Transverse colon (tissue), 4 donors: ENCODE measurements around the gene TRMT6. TPM values are rescaled to one million over a fixed set of nuclear protein-coding genes. Genes with fewer than 3 reads are reported as not detected.

Experiments
- DNase-seq: peaks from one replicate; pipeline ENCODE4 v3.0.0-alpha.2; 2019
- H3K27ac ChIP-seq, 4 donors: fragments of 200-600 bp; sonication (generic); 2 replicates each; pipeline ENCODE4 v1.5.1; 2016 to 2018; ENCODE audit warnings: inconsistent platforms in 4 of 4
- H3K27me3 ChIP-seq: fragments of 200-600 bp; sonication (generic); 2 replicates; pipeline ENCODE4 v1.5.1; 2017; ENCODE audit warnings: inconsistent platforms
- H3K36me3 ChIP-seq, 4 donors: fragments of 200-600 bp; sonication (generic); 2 replicates each; pipeline ENCODE4 v1.5.1; 2017 to 2019; ENCODE audit warnings: inconsistent platforms in 4 of 4
- H3K4me1 ChIP-seq, 4 donors: fragments of 200-600 bp; sonication (generic); 2 replicates each; pipeline ENCODE4 v1.5.1; 2017 to 2020; ENCODE audit warnings: inconsistent platforms in 4 of 4
- H3K4me3 ChIP-seq, 4 donors: fragments of 200-600 bp; sonication (generic); 1 replicate in 1 of 4; 2 replicates in 3 of 4; pipeline versions ENCODE4 v1.5.1 to v1.6.1; 2017 to 2019; ENCODE audit warnings: inconsistent platforms in 4 of 4
- H3K9me3 ChIP-seq, 2 donors: fragments of 200-600 bp; sonication (generic); 2 replicates each; pipeline ENCODE4 v1.5.1; 2017 to 2019; ENCODE audit warnings: inconsistent platforms in 2 of 2
- EP300 ChIP-seq: sonication (generic); formaldehyde crosslinking; IDR thresholded peaks from one replicate; pipeline ENCODE4 v1.6.1; 2017; ENCODE audit warnings: antibody characterized with exemption, low read depth
- POLR2A ChIP-seq: fragments of 450-650 bp; IDR thresholded peaks from one replicate; pipeline ENCODE4 v1.6.1; 2016; ENCODE audit warnings: antibody characterized with exemption, mild to moderate bottlenecking, moderate library complexity
- POLR2AphosphoS5 ChIP-seq, 3 donors: sonication (generic); formaldehyde crosslinking; IDR thresholded peaks; one replicate each; pipeline ENCODE4 v1.6.1; 2016; ENCODE audit warnings: antibody characterized with exemption in 3 of 3
- WGBS, 2 donors: methylation state at CpG; one replicate each; pipeline ENCODE4 v1.1.5; 2018; ENCODE audit warnings: low coverage in 1 of 2; 5-methylcytosine and 5-hydroxymethylcytosine counted together
- in situ Hi-C, 4 donors: fragments of 200-750 bp; cut with MboI; loops; one replicate each; pipeline versions ENCODE4 v1.15.0 to v1.15.1; 2017; ENCODE audit warnings: low sequenced_read_pairs in 3 of 4, low pct_ligation_motif_present in 1 of 4, low pct_unique_long_range_greater_than_20kb in 1 of 4
- intact Hi-C: fragments of 100-400 bp; cut with DNase I; formaldehyde crosslinking; loops from one replicate; pipeline ENCODE4 v1.15.1; 2023; ENCODE audit warnings: low total_unique reads
- small RNA-seq, 4 donors: library from RNA; depleted of rRNA; stranded (forward); fragments of <200 nt; gene quantifications; one replicate each; pipeline ENCODE3, GENCODE V24; 2016
- total RNA-seq, 4 donors: library from RNA; depleted of rRNA; stranded (reverse); fragments of >200 nt; gene quantifications; one replicate each; pipeline ENCODE4 v1.1.0, GENCODE V29; 2016
- TF ChIP-seq, protein P1 (sequence below), 5 experiments: fragments of 200-600 bp in 3 of 5; fragments of 450-650 bp in 2 of 5; sonication (generic) in 3 of 5; IDR thresholded peaks; 1 replicate in 2 of 5; 2 replicates in 3 of 5; pipeline ENCODE4 v1.5.1; 2016 to 2017; ENCODE audit warnings: antibody characterized with exemption in 5 of 5, inconsistent platforms in 3 of 5, mild to moderate bottlenecking in 2 of 5, moderate library complexity in 1 of 5

The TRMT6 gene
- total RNA-seq, 4 donors from 2014 or later = 1.00 to 9.4 (median 4.3) TPM

DNA sequence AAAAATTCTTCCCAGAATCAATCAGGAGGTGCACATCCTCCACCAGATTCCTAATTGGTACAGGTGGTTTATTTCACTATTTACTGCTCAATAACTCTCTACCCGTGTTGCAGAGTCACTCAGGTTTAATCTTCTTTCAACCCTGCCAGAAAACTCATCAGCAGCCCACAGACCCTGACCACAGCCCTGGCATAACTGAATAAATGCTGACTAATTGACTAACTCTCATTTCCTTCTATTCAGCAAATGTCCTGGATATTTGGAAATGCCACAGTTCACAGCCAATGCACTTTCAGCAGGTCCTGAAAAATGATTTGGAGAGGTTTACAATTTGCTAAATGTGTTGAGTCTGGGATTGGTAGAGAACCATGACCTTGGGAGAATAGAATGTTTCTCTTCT lies 62.3 kb downstream of the TRMT6 start:
- H3K27ac ChIP-seq = no peak overlapping the region
- TF ChIP-seq POLR2A (no peak), EP300 (no peak), POLR2AphosphoS5 (IDR thresholded peaks at IDR 0.05) (no peak)
- TF ChIP-seq, protein P1, sequence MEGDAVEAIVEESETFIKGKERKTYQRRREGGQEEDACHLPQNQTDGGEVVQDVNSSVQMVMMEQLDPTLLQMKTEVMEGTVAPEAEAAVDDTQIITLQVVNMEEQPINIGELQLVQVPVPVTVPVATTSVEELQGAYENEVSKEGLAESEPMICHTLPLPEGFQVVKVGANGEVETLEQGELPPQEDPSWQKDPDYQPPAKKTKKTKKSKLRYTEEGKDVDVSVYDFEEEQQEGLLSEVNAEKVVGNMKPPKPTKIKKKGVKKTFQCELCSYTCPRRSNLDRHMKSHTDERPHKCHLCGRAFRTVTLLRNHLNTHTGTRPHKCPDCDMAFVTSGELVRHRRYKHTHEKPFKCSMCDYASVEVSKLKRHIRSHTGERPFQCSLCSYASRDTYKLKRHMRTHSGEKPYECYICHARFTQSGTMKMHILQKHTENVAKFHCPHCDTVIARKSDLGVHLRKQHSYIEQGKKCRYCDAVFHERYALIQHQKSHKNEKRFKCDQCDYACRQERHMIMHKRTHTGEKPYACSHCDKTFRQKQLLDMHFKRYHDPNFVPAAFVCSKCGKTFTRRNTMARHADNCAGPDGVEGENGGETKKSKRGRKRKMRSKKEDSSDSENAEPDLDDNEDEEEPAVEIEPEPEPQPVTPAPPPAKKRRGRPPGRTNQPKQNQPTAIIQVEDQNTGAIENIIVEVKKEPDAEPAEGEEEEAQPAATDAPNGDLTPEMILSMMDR (IDR thresholded peaks at IDR 0.05) = no peak
- no peaks in the 10 kb centered on the region for H3K36me3 ChIP-seq
- intact Hi-C loops = no loop called here
- H3K27me3 ChIP-seq = peaks cover 4% of the 10 kb centered on the region
- no peaks in the 10 kb centered on the region for H3K9me3 ChIP-seq
- no peaks in the 10 kb centered on the region for H3K4me1 ChIP-seq
- H3K4me3 ChIP-seq = no peak overlapping the region
- 17 to 27% methylated on average over 1 of the region's 1 CpG for WGBS, 2 donors
- no peak for DNase-seq
- in situ Hi-C loops = no loop called here

DNA sequence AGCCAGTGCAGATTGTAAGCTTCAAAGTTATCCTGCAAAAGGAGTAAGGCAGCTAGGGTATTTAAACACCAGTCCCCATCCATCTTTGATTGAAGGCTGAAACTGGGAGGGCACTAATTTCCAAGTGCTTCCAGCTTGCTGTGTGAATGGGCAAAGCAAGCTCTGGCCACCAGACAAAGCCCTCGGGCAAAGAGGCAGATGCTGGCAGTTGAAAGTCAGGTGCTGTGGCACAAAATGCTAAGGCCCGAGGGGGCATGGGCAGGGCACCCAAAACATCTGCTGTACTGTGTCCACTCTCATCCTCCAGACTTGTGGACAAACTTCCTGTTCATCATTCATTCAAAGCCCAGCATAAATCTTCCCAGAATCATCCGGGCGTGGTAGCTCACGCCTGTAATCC lies 62.9 kb downstream of the TRMT6 start:
- in situ Hi-C loops (no loop called here), intact Hi-C loops (no loop called here)
- TF ChIP-seq, protein P1 (IDR thresholded peaks at IDR 0.05) = no peak
- no peak for TF ChIP-seq POLR2AphosphoS5 (IDR thresholded peaks at IDR 0.05)
- TF ChIP-seq EP300 = no peak
- TF ChIP-seq POLR2A = no peak

More for the DNA sequence above, 62.9 kb downstream of the TRMT6 start:
- no peaks in the 10 kb centered on the region for H3K9me3 ChIP-seq
- WGBS, 2 donors = 40 to 73% methylated on average over 1 to 5 of the region's 5 CpGs
- H3K4me3 ChIP-seq = no peak overlapping the region
- H3K36me3 ChIP-seq = no peaks in the 10 kb centered on the region
- no peak for DNase-seq
- no peaks in the 10 kb centered on the region for H3K4me1 ChIP-seq
- no peak overlapping the region for H3K27ac ChIP-seq
- peaks cover 4% of the 10 kb centered on the region for H3K27me3 ChIP-seq

Small RNA genes within 50 kb of the gene (small RNA-seq; reads per million reads assigned to genes)
- 0 reads per million in 4 donors for gene RF00019
- gene RNU1-55P = 0 reads per million in 4 donors

Other genes with a start within 250 kb of the TRMT6 start
- gene SHLD1, start 200.1 kb downstream of the TRMT6 start, total RNA-seq = 10 to 100 TPM in 1 of 4 donors, 1 to 10 TPM in 2, not detected in 1; 3.0 to 43.8 (median 6.8) TPM
- 1 to 10 TPM in 1 of 4 donors, under 1 TPM in 1, not detected in 2; 0.95 to 4.4 TPM for gene CHGB, start 39.0 kb downstream of the TRMT6 start, total RNA-seq
- 1 to 10 TPM; 2.6 to 8.6 (median 4.7) TPM for gene MCM8, start 119 bp upstream of the TRMT6 start, total RNA-seq
- 10 to 100 TPM; 40.0 to 71.6 (median 50.6) TPM for gene CRLS1, start 55.6 kb upstream of the TRMT6 start, total RNA-seq
- under 1 TPM in 1 of 4 donors, not detected in 3; 0.48 TPM for gene LRRN4, start 103.5 kb upstream of the TRMT6 start, total RNA-seq
- gene FERMT1, start 172.5 kb upstream of the TRMT6 start, total RNA-seq = 10 to 100 TPM; 23.2 to 31.9 (median 29.7) TPM